Measurements from ENCODE around the gene PTPRM.

DNA sequence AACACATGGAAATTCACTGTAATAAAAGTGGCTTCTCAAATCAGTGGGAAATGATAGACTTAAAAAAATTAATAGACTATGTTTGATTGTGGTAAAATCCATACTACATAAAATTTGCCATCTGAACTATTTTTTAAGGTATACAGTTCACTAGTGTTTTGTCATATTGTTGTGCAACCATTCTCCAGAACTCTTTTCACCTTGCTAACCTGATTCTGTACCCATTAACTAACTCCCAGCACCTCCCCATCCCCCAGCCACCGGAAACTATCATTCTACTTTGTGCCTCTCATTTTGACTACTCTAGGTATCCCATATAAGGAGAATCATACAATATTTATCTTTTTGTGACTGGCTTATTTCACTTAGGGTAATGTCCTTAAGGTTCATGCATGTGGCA is 153.3 kb downstream of the PTPRM start:
- TF ChIP-seq, protein P1, sequence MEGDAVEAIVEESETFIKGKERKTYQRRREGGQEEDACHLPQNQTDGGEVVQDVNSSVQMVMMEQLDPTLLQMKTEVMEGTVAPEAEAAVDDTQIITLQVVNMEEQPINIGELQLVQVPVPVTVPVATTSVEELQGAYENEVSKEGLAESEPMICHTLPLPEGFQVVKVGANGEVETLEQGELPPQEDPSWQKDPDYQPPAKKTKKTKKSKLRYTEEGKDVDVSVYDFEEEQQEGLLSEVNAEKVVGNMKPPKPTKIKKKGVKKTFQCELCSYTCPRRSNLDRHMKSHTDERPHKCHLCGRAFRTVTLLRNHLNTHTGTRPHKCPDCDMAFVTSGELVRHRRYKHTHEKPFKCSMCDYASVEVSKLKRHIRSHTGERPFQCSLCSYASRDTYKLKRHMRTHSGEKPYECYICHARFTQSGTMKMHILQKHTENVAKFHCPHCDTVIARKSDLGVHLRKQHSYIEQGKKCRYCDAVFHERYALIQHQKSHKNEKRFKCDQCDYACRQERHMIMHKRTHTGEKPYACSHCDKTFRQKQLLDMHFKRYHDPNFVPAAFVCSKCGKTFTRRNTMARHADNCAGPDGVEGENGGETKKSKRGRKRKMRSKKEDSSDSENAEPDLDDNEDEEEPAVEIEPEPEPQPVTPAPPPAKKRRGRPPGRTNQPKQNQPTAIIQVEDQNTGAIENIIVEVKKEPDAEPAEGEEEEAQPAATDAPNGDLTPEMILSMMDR (IDR thresholded peaks at IDR 0.05): no peak
- TF ChIP-seq POLR2A (IDR thresholded peaks at IDR 0.05) (no peak), POLR2AphosphoS5 (IDR thresholded peaks at IDR 0.05) (no peak)

All from gastroesophageal sphincter (tissue), 3 donors.